Liver (tissue), 3 donors: ENCODE data around the gene COL24A1.

ENCODE experiments used
- TAF1 ChIP-seq: conservative IDR thresholded peaks from 2 replicates; pipeline ENCODE4 v1.6.1; 2016; ENCODE audit warnings: antibody characterized with exemption, mild to moderate bottlenecking
- TF ChIP-seq, protein P1 (sequence below): IDR thresholded peaks from 2 replicates; pipeline ENCODE4 v1.6.1; 2016; ENCODE audit warnings: antibody characterized with exemption, mild to moderate bottlenecking
- TF ChIP-seq, protein P2 (sequence below): fragments of 150-350 bp; IDR thresholded peaks from 2 replicates; pipeline ENCODE4 v1.5.1; 2017; ENCODE audit warnings: improper control_type of control experiment, low read depth, low read length; ENCODE audit not compliant: missing input control
- TF ChIP-seq, protein P3 (sequence below): IDR thresholded peaks from 2 replicates; pipeline ENCODE4 v1.6.1; 2016; ENCODE audit warnings: antibody characterized with exemption
- donor health status: healthy.
- donor health status: healthy.

DNA sequence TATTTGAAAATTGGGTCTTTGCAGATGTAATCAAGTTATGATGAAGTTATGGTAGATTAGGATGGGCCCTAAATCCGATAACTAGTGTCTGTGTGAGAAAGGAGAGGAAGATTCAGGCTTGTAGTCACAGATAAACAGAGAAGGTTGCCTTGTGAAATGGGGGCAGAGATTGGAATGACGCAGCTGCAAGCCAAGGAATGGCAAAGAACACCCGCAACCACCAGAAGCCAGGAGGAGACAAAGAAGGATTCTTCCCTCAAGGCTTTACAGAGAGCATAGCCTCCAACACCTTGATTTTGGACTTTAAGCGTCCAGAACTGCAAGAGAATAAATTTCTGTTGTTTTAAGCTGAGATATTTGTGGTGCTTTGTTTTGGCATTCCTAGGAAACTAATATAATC is 35.4 kb upstream of the COL24A1 start:
- TF ChIP-seq, protein P1, sequence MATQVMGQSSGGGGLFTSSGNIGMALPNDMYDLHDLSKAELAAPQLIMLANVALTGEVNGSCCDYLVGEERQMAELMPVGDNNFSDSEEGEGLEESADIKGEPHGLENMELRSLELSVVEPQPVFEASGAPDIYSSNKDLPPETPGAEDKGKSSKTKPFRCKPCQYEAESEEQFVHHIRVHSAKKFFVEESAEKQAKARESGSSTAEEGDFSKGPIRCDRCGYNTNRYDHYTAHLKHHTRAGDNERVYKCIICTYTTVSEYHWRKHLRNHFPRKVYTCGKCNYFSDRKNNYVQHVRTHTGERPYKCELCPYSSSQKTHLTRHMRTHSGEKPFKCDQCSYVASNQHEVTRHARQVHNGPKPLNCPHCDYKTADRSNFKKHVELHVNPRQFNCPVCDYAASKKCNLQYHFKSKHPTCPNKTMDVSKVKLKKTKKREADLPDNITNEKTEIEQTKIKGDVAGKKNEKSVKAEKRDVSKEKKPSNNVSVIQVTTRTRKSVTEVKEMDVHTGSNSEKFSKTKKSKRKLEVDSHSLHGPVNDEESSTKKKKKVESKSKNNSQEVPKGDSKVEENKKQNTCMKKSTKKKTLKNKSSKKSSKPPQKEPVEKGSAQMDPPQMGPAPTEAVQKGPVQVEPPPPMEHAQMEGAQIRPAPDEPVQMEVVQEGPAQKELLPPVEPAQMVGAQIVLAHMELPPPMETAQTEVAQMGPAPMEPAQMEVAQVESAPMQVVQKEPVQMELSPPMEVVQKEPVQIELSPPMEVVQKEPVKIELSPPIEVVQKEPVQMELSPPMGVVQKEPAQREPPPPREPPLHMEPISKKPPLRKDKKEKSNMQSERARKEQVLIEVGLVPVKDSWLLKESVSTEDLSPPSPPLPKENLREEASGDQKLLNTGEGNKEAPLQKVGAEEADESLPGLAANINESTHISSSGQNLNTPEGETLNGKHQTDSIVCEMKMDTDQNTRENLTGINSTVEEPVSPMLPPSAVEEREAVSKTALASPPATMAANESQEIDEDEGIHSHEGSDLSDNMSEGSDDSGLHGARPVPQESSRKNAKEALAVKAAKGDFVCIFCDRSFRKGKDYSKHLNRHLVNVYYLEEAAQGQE, result no peak
- TF ChIP-seq, protein P2, sequence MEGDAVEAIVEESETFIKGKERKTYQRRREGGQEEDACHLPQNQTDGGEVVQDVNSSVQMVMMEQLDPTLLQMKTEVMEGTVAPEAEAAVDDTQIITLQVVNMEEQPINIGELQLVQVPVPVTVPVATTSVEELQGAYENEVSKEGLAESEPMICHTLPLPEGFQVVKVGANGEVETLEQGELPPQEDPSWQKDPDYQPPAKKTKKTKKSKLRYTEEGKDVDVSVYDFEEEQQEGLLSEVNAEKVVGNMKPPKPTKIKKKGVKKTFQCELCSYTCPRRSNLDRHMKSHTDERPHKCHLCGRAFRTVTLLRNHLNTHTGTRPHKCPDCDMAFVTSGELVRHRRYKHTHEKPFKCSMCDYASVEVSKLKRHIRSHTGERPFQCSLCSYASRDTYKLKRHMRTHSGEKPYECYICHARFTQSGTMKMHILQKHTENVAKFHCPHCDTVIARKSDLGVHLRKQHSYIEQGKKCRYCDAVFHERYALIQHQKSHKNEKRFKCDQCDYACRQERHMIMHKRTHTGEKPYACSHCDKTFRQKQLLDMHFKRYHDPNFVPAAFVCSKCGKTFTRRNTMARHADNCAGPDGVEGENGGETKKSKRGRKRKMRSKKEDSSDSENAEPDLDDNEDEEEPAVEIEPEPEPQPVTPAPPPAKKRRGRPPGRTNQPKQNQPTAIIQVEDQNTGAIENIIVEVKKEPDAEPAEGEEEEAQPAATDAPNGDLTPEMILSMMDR, result no peak
- TF ChIP-seq TAF1, result no peak
- TF ChIP-seq, protein P3, sequence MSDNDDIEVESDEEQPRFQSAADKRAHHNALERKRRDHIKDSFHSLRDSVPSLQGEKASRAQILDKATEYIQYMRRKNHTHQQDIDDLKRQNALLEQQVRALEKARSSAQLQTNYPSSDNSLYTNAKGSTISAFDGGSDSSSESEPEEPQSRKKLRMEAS, result no peak
